Measurements from ENCODE around the gene EIF3I.
A peak's percentile ranks its signal among the peaks of the same experiment; 100 is the strongest.

The EIF3I gene

GRCh38 chr1:32198237-32199042 lies 23.8 kb upstream of the EIF3I start:
- Histone ChIP-seq H3K4me1 (ENCODE audit: control insufficient read depth, insufficient read depth, low read length, poor library complexity, severe bottlenecking) (peaks cover 42% of the 10 kb centered on the region), H3K4me3 (ENCODE audit: insufficient read depth, low read depth, low read length, poor library complexity, severe bottlenecking) (no peak overlapping the region), H3K27ac (ENCODE audit: insufficient read depth, low read length, poor library complexity, severe bottlenecking) (no peak overlapping the region), H3K36me3 (ENCODE audit: control insufficient read depth, insufficient read depth, low read length) (peaks cover 29% of the 10 kb centered on the region), H3K9me3 (ENCODE audit: control insufficient read depth, low read length) (no peaks in the 10 kb centered on the region), H3K27me3 (replicated peaks; ENCODE audit: control insufficient read depth, insufficient read depth, low read length, poor library complexity, severe bottlenecking) (no peaks in the 10 kb centered on the region)
- DNase-seq: no peak

DNA sequence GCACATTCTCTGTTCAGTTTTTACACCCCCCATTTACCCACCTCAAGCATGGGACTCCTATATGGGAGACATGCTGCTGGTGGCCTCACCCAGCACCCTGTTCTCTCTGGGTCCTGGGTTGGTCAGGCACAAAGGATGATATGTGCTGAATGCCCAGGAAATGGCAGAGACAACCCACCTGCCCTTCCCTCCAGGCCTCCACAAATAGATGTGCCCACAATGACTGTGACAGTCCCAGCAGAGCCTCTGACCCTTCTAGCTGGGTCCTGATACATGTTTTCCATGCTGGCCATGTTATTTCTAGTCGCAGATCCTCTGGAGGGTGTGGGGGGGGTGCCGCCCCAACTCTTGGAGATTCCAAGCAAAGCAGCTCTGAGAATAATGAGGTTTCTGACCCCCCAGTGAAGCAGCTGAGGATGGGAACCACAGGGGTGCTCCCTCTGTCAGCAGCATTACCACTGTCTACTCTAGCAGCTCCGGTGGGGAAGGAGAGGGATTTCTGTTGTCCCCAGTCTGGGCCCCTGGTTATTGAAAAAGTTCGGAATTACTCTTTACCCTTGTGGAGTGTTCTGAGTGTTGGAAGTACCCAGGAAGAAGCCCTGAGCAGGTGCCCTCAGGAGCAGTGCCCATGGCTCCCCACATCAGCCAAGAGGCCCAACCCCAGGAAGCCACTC lies 23.0 kb upstream of the EIF3I start:
- Histone ChIP-seq H3K9me3 (ENCODE audit: control insufficient read depth, low read length) (no peaks in the 10 kb centered on the region), H3K36me3 (ENCODE audit: control insufficient read depth, insufficient read depth, low read length) (peaks cover 21% of the 10 kb centered on the region), H3K4me3 (ENCODE audit: insufficient read depth, low read depth, low read length, poor library complexity, severe bottlenecking) (no peak overlapping the region), H3K27ac (ENCODE audit: insufficient read depth, low read length, poor library complexity, severe bottlenecking) (peak overlapping the region; percentile 93), H3K4me1 (ENCODE audit: control insufficient read depth, insufficient read depth, low read length, poor library complexity, severe bottlenecking) (peaks cover 42% of the 10 kb centered on the region), H3K27me3 (replicated peaks; ENCODE audit: control insufficient read depth, insufficient read depth, low read length, poor library complexity, severe bottlenecking) (no peaks in the 10 kb centered on the region)
- no peak for DNase-seq

- no peaks in the 10 kb centered on the region for H3K27me3 ChIP-seq (replicated peaks; ENCODE audit: control insufficient read depth, insufficient read depth, low read length, poor library complexity, severe bottlenecking)
- peaks cover 42% of the 10 kb centered on the region for H3K4me1 ChIP-seq (ENCODE audit: control insufficient read depth, insufficient read depth, low read length, poor library complexity, severe bottlenecking)
- DNase-seq: no peak
- peaks cover 16% of the 10 kb centered on the region for H3K36me3 ChIP-seq (ENCODE audit: control insufficient read depth, insufficient read depth, low read length)
- no peaks in the 10 kb centered on the region for H3K9me3 ChIP-seq (ENCODE audit: control insufficient read depth, low read length)
- peak overlapping the region; percentile 93 for H3K27ac ChIP-seq (ENCODE audit: insufficient read depth, low read length, poor library complexity, severe bottlenecking)
- H3K4me3 ChIP-seq (ENCODE audit: insufficient read depth, low read depth, low read length, poor library complexity, severe bottlenecking): peak overlapping the region; percentile 67
Observed at GRCh38 chr1:32199717-32200072, 22.5 kb upstream of the EIF3I start.

- Histone ChIP-seq H3K36me3 (ENCODE audit: control insufficient read depth, insufficient read depth, low read length) (peaks cover 9% of the 10 kb centered on the region), H3K27me3 (replicated peaks; ENCODE audit: control insufficient read depth, insufficient read depth, low read length, poor library complexity, severe bottlenecking) (no peaks in the 10 kb centered on the region), H3K9me3 (ENCODE audit: control insufficient read depth, low read length) (no peaks in the 10 kb centered on the region), H3K4me1 (ENCODE audit: control insufficient read depth, insufficient read depth, low read length, poor library complexity, severe bottlenecking) (peaks cover 44% of the 10 kb centered on the region), H3K27ac (ENCODE audit: insufficient read depth, low read length, poor library complexity, severe bottlenecking) (peak within 1 kb of the TSS; percentile 93), H3K4me3 (ENCODE audit: insufficient read depth, low read depth, low read length, poor library complexity, severe bottlenecking) (peak within 1 kb of the TSS; percentile 67)
- DNase-seq: peak; percentile 19 to 43 (median 29)
Observed at GRCh38 chr1:32200226-32201010, 21.8 kb upstream of the EIF3I start, which contains the start of gene CCDC28B. TSS of gene CCDC28B (plus strand) at chr1:32200595. CDS start at chr1:32201936, 1,341 bp downstream.

DNA sequence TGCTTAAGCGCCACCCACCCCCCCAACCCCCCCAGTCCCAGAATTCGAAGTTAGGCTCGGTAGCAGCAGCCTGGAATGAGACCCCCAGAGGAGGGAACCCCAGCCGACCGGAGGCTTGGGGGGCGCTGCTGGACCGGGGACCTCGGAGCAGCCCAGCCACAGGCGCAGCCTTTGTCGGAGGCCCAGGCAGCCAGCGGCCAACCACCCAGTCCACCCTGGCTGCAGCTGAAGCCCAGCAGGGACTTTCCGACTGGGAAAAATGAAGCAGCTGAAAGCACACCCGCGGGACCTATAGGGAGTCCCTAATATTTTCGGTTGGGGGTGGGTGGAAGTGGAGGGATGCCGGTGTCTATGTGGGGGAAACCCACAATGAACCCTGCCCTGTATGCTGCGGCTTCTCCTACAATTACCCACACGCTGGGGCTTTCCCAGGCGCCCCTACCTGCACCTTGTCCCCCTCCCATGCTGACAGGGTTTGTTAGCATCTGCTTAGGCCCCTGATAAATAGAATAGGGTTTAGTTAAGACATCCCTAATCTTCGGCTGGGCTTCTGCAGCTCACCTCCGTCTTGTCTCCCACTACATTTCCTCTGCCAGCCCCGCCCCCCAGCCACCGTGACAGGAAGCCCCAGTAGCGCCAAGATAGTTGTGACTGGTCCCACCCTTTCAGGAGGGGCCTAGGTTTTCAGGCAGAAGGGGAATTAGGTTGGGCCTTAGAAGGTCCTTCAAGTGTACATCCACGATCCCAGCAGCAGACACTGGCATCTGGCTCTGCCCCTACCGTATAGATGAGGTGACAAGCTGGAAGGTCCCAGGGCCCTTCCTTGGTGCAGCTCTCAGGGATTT lies 21.0 kb upstream of the EIF3I start:
- no peaks in the 10 kb centered on the region for H3K9me3 ChIP-seq (ENCODE audit: control insufficient read depth, low read length)
- H3K36me3 ChIP-seq (ENCODE audit: control insufficient read depth, insufficient read depth, low read length): peaks cover 6% of the 10 kb centered on the region
- peak overlapping the region; percentile 67 for H3K4me3 ChIP-seq (ENCODE audit: insufficient read depth, low read depth, low read length, poor library complexity, severe bottlenecking)
- peak; percentile 67 to 74 (median 69) for DNase-seq
- H3K27me3 ChIP-seq (replicated peaks; ENCODE audit: control insufficient read depth, insufficient read depth, low read length, poor library complexity, severe bottlenecking): no peaks in the 10 kb centered on the region
- H3K27ac ChIP-seq (ENCODE audit: insufficient read depth, low read length, poor library complexity, severe bottlenecking): peak overlapping the region; percentile 93
- peaks cover 42% of the 10 kb centered on the region for H3K4me1 ChIP-seq (ENCODE audit: control insufficient read depth, insufficient read depth, low read length, poor library complexity, severe bottlenecking)

GRCh38 chr1:32204943-32205361 lies 17.3 kb upstream of the EIF3I start:
- H3K4me1 ChIP-seq (ENCODE audit: control insufficient read depth, insufficient read depth, low read length, poor library complexity, severe bottlenecking): peaks cover 27% of the 10 kb centered on the region
- DNase-seq: no peak
- H3K27ac ChIP-seq (ENCODE audit: insufficient read depth, low read length, poor library complexity, severe bottlenecking): peak overlapping the region; percentile 75

GRCh38 chr1:32205401-32206370 lies 16.5 kb upstream of the EIF3I start, which contains the start of gene IQCC:
TSS of gene IQCC (plus strand) at chr1:32205671. CDS start at chr1:32205682, 11 bp downstream.
- Histone ChIP-seq H3K36me3 (ENCODE audit: control insufficient read depth, insufficient read depth, low read length) (no peaks in the 10 kb centered on the region), H3K4me1 (ENCODE audit: control insufficient read depth, insufficient read depth, low read length, poor library complexity, severe bottlenecking) (peaks cover 24% of the 10 kb centered on the region), H3K27ac (ENCODE audit: insufficient read depth, low read length, poor library complexity, severe bottlenecking) (peak within 1 kb of the TSS; percentile 75), H3K4me3 (ENCODE audit: insufficient read depth, low read depth, low read length, poor library complexity, severe bottlenecking) (peak within 1 kb of the TSS; percentile 74), H3K27me3 (replicated peaks; ENCODE audit: control insufficient read depth, insufficient read depth, low read length, poor library complexity, severe bottlenecking) (no peaks in the 10 kb centered on the region), H3K9me3 (ENCODE audit: control insufficient read depth, low read length) (no peaks in the 10 kb centered on the region)
- peak; percentile 73 to 83 (median 77) for DNase-seq

More at GRCh38 chr1:32204943-32205361, 17.3 kb upstream of the EIF3I start:
- Histone ChIP-seq H3K36me3 (ENCODE audit: control insufficient read depth, insufficient read depth, low read length) (no peaks in the 10 kb centered on the region), H3K27me3 (replicated peaks; ENCODE audit: control insufficient read depth, insufficient read depth, low read length, poor library complexity, severe bottlenecking) (no peaks in the 10 kb centered on the region), H3K9me3 (ENCODE audit: control insufficient read depth, low read length) (no peaks in the 10 kb centered on the region), H3K4me3 (ENCODE audit: insufficient read depth, low read depth, low read length, poor library complexity, severe bottlenecking) (peak overlapping the region; percentile 74)

DNA sequence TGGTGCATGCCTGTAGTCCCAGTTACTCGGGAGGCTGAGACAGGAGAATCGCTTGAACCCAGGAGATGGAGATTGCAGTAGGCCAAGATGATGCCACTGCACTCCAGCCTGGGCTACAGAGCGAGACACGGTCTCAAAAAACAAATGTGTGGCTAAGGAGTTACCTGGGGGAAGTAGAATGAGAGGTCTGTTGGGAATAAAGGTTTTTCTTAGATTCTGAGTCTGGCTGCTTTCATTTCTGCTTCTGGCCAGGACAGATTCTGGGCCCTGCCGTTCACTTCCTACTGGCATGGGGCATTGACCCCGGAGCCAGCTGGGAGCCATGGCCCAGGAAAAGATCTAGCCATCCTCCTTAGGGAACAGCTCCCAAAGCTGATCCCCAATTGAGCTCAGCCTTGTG lies 13.7 kb upstream of the EIF3I start:
- DNase-seq: no peak
- Histone ChIP-seq H3K36me3 (ENCODE audit: control insufficient read depth, insufficient read depth, low read length) (no peaks in the 10 kb centered on the region), H3K4me3 (ENCODE audit: insufficient read depth, low read depth, low read length, poor library complexity, severe bottlenecking) (no peak overlapping the region), H3K9me3 (ENCODE audit: control insufficient read depth, low read length) (no peaks in the 10 kb centered on the region), H3K27ac (ENCODE audit: insufficient read depth, low read length, poor library complexity, severe bottlenecking) (no peak overlapping the region), H3K27me3 (replicated peaks; ENCODE audit: control insufficient read depth, insufficient read depth, low read length, poor library complexity, severe bottlenecking) (no peaks in the 10 kb centered on the region), H3K4me1 (ENCODE audit: control insufficient read depth, insufficient read depth, low read length, poor library complexity, severe bottlenecking) (peaks cover 14% of the 10 kb centered on the region)
